Spleen (tissue), 11 donors: Measurements from ENCODE around the gene COL1A2. TPM values are rescaled to one million over a fixed set of nuclear protein-coding genes. Genes with fewer than 3 reads are reported as not detected.

ENCODE experiments used
- DNase-seq: peaks from one replicate; pipeline ENCODE4 v3.0.0-alpha.2; 2020
- H3K27ac ChIP-seq, 8 donors: fragments of 200-600 bp; sonication (generic) in 7 of 8; 1 replicate in 4 of 8; 2 replicates in 4 of 8; pipeline versions ENCODE4 v1.5.0 to v1.8.0; 2016 to 2021; ENCODE audit warnings: inconsistent platforms in 4 of 8, mild to moderate bottlenecking in 4 of 8, moderate library complexity in 1 of 8
- H3K27me3 ChIP-seq, 7 donors: fragments of 200-600 bp; sonication (generic) in 6 of 7; replicated peaks in 1 of 7; 1 replicate in 4 of 7; 2 replicates in 3 of 7; pipeline versions ENCODE4 v1.5.0 to v1.8.0; 2016 to 2021; ENCODE audit warnings: inconsistent platforms in 3 of 7, mild to moderate bottlenecking in 1 of 7
- H3K36me3 ChIP-seq, 6 donors: fragments of 200-600 bp; sonication (generic) in 5 of 6; 1 replicate in 4 of 6; 2 replicates in 2 of 6; pipeline versions ENCODE4 v1.5.0 to v1.8.0; 2016 to 2021; ENCODE audit warnings: inconsistent platforms in 2 of 6
- H3K4me1 ChIP-seq, 6 donors: fragments of 200-600 bp; sonication (generic) in 5 of 6; 1 replicate in 3 of 6; 2 replicates in 3 of 6; pipeline versions ENCODE4 v1.5.0 to v1.8.0; 2016 to 2021; ENCODE audit warnings: inconsistent platforms in 3 of 6
- H3K4me3 ChIP-seq, 8 donors: fragments of 200-600 bp; sonication (generic) in 7 of 8; 1 replicate in 4 of 8; 2 replicates in 4 of 8; pipeline versions ENCODE4 v1.5.0 to v1.8.0; 2016 to 2021; ENCODE audit warnings: inconsistent platforms in 4 of 8, mild to moderate bottlenecking in 4 of 8, moderate library complexity in 2 of 8
- H3K9me3 ChIP-seq, 8 donors: fragments of 200-600 bp; sonication (generic) in 7 of 8; 1 replicate in 4 of 8; 2 replicates in 4 of 8; pipeline versions ENCODE4 v1.5.0 to v1.8.0; 2016 to 2021; ENCODE audit warnings: inconsistent platforms in 4 of 8
- POLR2A ChIP-seq, 3 donors: fragments of 450-650 bp; IDR thresholded peaks; one replicate each; pipeline ENCODE4 v1.5.1; 2017; ENCODE audit warnings: antibody characterized with exemption in 3 of 3, mild to moderate bottlenecking in 1 of 3
- POLR2AphosphoS5 ChIP-seq, 3 donors: sonication (generic); formaldehyde crosslinking; IDR thresholded peaks; one replicate each; pipeline ENCODE4 v1.5.1; 2017; ENCODE audit warnings: antibody characterized with exemption in 3 of 3
- WGBS, 5 donors: extraction: QIAGEN DNeasy Blood & Tissue Kit in 3 of 5; methylation state at CpG; one replicate each; pipeline versions ENCODE4 v1.1.5 to v1.1.7; 2013 to 2018; 5-methylcytosine and 5-hydroxymethylcytosine counted together
- intact Hi-C: fragments of 100-400 bp; cut with DNase I; formaldehyde crosslinking; loops from one replicate; pipeline ENCODE4 v1.15.0; 2023; ENCODE audit warnings: low total_unique reads
- polyA plus RNA-seq, 3 donors: library from polyadenylated mRNA; stranded (reverse); fragments of 200-250 nt; gene quantifications; one replicate each; pipeline ENCODE4 v1.2.1, GENCODE V29; 2013
- total RNA-seq, 7 donors: library from RNA; depleted of rRNA in 3 of 7; stranded (reverse); fragments of >200 nt in 3 of 7; fragmentation: NEBNext Ultra II Directional in 4 of 7; extraction: Animal tissue kit (Norgen Biotek cat#: 25700) in 4 of 7; gene quantifications; one replicate each; pipeline versions ENCODE4 v1.1.0 to v1.2.1, GENCODE V29; 2016 to 2021
- TF ChIP-seq, protein P1 (sequence below), 11 experiments: fragments of 200-600 bp in 7 of 11; fragments of 450-650 bp in 4 of 11; sonication (generic) in 4 of 11; IDR thresholded peaks in 8 of 11; conservative IDR thresholded peaks in 3 of 11; 1 replicate in 7 of 11; 2 replicates in 4 of 11; pipeline versions ENCODE4 v1.4.0 to v1.8.0; 2016 to 2021; ENCODE audit warnings: antibody characterized with exemption in 11 of 11, inconsistent platforms in 4 of 11, mild to moderate bottlenecking in 1 of 11
- donor health status: healthy with polysubstance abuse.
- donor health status: DM: no; HTN: no; CAD: no; lungs with moderate emphysema.
- donor health status: DM: no; HTN: no; CAD: no.
- donor health status: Bipolar disorder and iron deficiency.
- donor health status: healthy.
- donor health status: DM: no; HTN: no; CAD: no.
- donor health status: DM: yes; HTN: yes; CAD: no.

The COL1A2 gene
- total and polyA plus RNA-seq, 10 donors: 39.7 to 228 (median 116) TPM

DNA sequence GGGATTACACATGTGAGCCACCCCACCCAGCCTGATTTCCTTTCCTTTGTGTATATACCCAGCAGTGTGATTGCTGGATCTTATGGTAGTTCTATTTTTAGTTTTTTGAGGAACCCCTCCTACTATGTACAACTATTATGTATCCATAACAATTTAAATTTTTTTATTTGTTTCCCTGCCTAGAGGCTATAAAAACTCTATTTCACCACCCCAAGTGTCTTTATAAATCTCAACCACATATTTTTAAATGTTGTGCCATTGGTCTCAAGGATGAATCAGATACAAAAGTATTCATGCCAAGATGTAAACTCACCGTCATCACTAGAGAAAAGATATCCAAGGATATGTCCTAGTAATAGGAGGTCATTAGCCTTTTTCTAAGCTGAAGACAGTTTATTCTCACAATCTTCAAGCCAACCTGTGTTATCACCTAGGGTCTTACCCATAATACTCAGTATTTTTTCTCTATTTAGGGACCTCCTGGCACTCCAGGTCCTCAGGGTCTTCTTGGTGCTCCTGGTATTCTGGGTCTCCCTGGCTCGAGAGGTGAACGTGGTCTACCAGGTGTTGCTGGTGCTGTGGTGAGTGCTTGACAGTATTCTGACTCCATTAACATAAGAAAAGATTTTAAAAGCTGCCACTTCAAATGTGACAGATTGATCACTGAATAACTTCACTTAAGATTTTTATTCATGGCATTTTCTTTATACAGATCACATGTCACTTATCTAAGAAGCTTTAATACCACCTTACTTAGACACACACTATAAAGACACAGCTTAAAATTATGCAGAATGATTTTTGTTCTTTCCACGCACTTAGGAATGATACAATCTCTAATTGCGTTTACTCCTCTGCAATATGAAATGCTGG lies 29.4 kb downstream of the COL1A2 start:
- H3K36me3 ChIP-seq: peaks cover 0 to 80% (median 0%) of the 10 kb centered on the region in 6 donors

DNA sequence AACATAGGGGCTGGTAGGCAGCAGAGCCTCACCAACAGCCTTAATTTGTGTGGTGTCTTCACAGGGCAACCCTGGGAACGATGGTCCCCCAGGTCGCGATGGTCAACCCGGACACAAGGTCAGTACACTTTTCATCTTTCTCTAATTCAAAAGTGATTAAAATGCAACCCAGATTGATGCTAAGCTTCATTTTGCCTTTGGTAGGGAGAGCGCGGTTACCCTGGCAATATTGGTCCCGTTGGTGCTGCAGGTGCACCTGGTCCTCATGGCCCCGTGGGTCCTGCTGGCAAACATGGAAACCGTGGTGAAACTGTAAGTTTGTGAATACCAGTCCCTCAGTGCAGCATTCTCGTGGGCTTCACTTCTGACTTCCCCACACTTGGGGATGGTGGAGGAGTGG lies 30.9 kb downstream of the COL1A2 start:
- DNase-seq: no peak
- no peak overlapping the region for H3K4me3 ChIP-seq
- no peak overlapping the region for H3K27ac ChIP-seq
- peaks cover 0 to 65% (median 0%) of the 10 kb centered on the region in 6 donors for H3K36me3 ChIP-seq
- H3K27me3 ChIP-seq: no peaks in the 10 kb centered on the region
- H3K9me3 ChIP-seq: no peaks in the 10 kb centered on the region
- no peaks in the 10 kb centered on the region for H3K4me1 ChIP-seq
- intact Hi-C loops: no loop called here
- TF ChIP-seq POLR2AphosphoS5 (IDR thresholded peaks at IDR 0.05): no peak
- 84 to 93% (median 90%) methylated on average over 10 of the region's 10 CpGs for WGBS, 5 donors

More for the DNA sequence above, 29.4 kb downstream of the COL1A2 start:
- no peak for DNase-seq
- Histone ChIP-seq H3K9me3 (no peaks in the 10 kb centered on the region), H3K27me3 (no peaks in the 10 kb centered on the region), H3K27ac (no peak overlapping the region), H3K4me1 (no peaks in the 10 kb centered on the region), H3K4me3 (no peak overlapping the region)
- intact Hi-C loops: no loop called here
- TF ChIP-seq POLR2AphosphoS5 (IDR thresholded peaks at IDR 0.05) (no peak), POLR2A (IDR thresholded peaks at IDR 0.05) (no peak)
- TF ChIP-seq, protein P1, sequence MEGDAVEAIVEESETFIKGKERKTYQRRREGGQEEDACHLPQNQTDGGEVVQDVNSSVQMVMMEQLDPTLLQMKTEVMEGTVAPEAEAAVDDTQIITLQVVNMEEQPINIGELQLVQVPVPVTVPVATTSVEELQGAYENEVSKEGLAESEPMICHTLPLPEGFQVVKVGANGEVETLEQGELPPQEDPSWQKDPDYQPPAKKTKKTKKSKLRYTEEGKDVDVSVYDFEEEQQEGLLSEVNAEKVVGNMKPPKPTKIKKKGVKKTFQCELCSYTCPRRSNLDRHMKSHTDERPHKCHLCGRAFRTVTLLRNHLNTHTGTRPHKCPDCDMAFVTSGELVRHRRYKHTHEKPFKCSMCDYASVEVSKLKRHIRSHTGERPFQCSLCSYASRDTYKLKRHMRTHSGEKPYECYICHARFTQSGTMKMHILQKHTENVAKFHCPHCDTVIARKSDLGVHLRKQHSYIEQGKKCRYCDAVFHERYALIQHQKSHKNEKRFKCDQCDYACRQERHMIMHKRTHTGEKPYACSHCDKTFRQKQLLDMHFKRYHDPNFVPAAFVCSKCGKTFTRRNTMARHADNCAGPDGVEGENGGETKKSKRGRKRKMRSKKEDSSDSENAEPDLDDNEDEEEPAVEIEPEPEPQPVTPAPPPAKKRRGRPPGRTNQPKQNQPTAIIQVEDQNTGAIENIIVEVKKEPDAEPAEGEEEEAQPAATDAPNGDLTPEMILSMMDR (IDR thresholded peaks at IDR 0.05 in 8 of 11, conservative IDR thresholded peaks at IDR 0.05 in 3 of 11): no peak
- 81 to 90% (median 88%) methylated on average over 5 of the region's 5 CpGs for WGBS, 5 donors

DNA sequence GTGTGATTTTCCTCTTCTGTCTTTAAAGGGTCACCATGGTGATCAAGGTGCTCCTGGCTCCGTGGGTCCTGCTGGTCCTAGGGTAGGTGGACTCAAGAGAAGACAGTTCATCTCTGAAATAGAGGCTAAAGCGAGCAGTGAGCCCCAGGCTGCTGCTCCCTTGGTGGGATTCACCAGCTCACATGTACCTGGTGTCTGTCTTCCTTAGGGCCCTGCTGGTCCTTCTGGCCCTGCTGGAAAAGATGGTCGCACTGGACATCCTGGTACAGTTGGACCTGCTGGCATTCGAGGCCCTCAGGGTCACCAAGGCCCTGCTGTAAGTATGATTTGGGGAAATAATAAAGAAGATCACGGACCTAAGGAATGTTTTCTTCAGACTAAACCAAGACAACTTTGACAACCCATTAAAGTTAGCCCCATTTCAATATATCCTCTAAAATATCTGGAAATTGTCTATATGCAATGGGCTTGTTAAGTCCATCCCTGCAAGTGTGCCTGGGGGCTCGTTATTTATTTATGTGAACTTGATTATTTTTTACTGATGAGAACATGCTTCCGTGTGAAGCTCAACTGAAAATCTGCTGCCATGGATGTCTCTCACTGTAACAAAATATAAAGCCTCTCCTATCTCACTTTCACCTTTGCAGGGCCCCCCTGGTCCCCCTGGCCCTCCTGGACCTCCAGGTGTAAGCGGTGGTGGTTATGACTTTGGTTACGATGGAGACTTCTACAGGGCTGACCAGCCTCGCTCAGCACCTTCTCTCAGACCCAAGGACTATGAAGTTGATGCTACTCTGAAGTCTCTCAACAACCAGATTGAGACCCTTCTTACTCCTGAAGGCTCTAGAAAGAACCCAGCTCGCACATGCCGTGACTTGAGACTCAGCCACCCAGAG lies 32.5 kb downstream of the COL1A2 start:
- Histone ChIP-seq H3K9me3 (no peaks in the 10 kb centered on the region), H3K36me3 (peaks cover 0 to 56% (median 0%) of the 10 kb centered on the region in 6 donors), H3K4me1 (no peaks in the 10 kb centered on the region), H3K4me3 (no peak overlapping the region), H3K27me3 (no peaks in the 10 kb centered on the region), H3K27ac (no peak overlapping the region)
- TF ChIP-seq POLR2AphosphoS5 (IDR thresholded peaks at IDR 0.05): no peak
- TF ChIP-seq, protein P1 (IDR thresholded peaks at IDR 0.05 in 8 of 11, conservative IDR thresholded peaks at IDR 0.05 in 3 of 11): no peak
- TF ChIP-seq POLR2A (IDR thresholded peaks at IDR 0.05): no peak
- no peak for DNase-seq
- 74 to 91% (median 86%) methylated on average over 12 of the region's 12 CpGs for WGBS, 5 donors
- intact Hi-C loops: no loop called here

DNA sequence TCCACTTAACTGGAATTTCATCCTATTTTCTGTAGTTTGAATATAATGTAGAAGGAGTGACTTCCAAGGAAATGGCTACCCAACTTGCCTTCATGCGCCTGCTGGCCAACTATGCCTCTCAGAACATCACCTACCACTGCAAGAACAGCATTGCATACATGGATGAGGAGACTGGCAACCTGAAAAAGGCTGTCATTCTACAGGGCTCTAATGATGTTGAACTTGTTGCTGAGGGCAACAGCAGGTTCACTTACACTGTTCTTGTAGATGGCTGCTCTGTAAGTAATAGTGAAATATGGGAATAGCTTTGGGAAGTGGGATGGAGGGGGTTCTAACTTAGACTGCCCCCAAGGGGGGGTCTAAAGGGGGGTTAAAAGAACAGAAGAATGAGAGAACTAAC lies 34.5 kb downstream of the COL1A2 start:
- intact Hi-C loops: no loop called here
- Histone ChIP-seq H3K27me3 (no peaks in the 10 kb centered on the region), H3K36me3 (peaks cover 0 to 39% (median 0%) of the 10 kb centered on the region in 6 donors), H3K4me1 (no peaks in the 10 kb centered on the region), H3K4me3 (no peak overlapping the region), H3K9me3 (no peaks in the 10 kb centered on the region), H3K27ac (no peak overlapping the region)
- no peak for DNase-seq
- WGBS, 5 donors: 89 to 100% (median 94%) methylated on average over 1 of the region's 1 CpG
- TF ChIP-seq POLR2A (IDR thresholded peaks at IDR 0.05) (no peak), POLR2AphosphoS5 (IDR thresholded peaks at IDR 0.05) (no peak)
- TF ChIP-seq, protein P1 (IDR thresholded peaks at IDR 0.05 in 8 of 11, conservative IDR thresholded peaks at IDR 0.05 in 3 of 11): no peak
